Measurements from ENCODE around the gene HIP1.
"Not testable (repeated sequence)": the region's sequence is repeated elsewhere in the genome, so short reads cannot be mapped to it uniquely, and the experiment has no call there.

HIP1 gene

DNA sequence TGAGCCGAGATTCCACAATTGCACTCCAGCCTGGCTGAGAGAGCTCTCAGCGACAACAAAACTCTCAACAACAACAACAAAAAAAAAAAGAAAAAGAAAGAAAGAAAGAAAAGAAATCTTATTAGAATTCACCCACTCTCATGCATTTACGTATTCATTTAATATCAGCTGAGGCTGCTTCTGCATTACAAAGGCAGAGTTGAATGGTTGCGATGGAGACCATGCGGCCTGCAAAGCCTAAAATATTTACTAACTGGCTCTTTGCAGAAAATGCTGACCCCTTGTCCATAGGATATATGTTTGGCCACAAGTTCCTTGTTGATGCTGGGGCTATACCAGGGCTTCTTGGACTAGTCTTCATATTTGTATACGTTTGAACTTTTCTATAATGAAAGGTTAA is 137.2 kb downstream of the HIP1 start:
- no peaks in the 10 kb centered on the region for H3K79me2 ChIP-seq (ENCODE audit: control insufficient read depth, insufficient read depth, low read length, poor library complexity)
- no peak overlapping the region for H2AK5ac ChIP-seq (ENCODE audit: low read length)
- no peak overlapping the region for H2BK12ac ChIP-seq (ENCODE audit: low read length)
- no peak overlapping the region for H3K4ac ChIP-seq (ENCODE audit: low read depth, low read length)
- no peak overlapping the region for H3K23ac ChIP-seq (ENCODE audit: low read length)
- WGBS (ENCODE audit: extremely low coverage, insufficient coverage, insufficient read length), result no CpG with 5 or more reads among the region's 6 CpGs
- H3K4me3 ChIP-seq (ENCODE audit: low read depth, low read length), result no peak overlapping the region
- no peak overlapping the region for H4K91ac ChIP-seq (ENCODE audit: low read depth, low read length)
- H2BK5ac ChIP-seq (ENCODE audit: low read depth, low read length, poor library complexity), result no peak overlapping the region
- H3K79me1 ChIP-seq (ENCODE audit: low read length), result no peaks in the 10 kb centered on the region
- H3K9ac ChIP-seq (ENCODE audit: low read length), result no peak overlapping the region
- no peak overlapping the region for H4K12ac ChIP-seq (ENCODE audit: low read depth, low read length)
- H3K4me1 ChIP-seq (ENCODE audit: control insufficient read depth in 1 of 2, insufficient read depth in 2 of 2, low read length in 2 of 2), result peaks cover 3% of the 10 kb centered on the region in 2 experiments
- H3K36me3 ChIP-seq (ENCODE audit: control insufficient read depth in 1 of 2, insufficient read depth in 2 of 2, low read length in 2 of 2), result peaks cover 0 to 2% of the 10 kb centered on the region in 2 experiments
- no peak overlapping the region for H3K14ac ChIP-seq (ENCODE audit: low read length)
- H2BK120ac ChIP-seq (ENCODE audit: insufficient read depth, low read length, poor library complexity), result no peak overlapping the region
- H3K4me2 ChIP-seq (ENCODE audit: low read length), result no peak overlapping the region
- no peak overlapping the region for H4K8ac ChIP-seq (ENCODE audit: low read depth, low read length)
- no peaks in the 10 kb centered on the region for H3K9me3 ChIP-seq (ENCODE audit: insufficient read depth, low read depth, low read length)
- H3K27me3 ChIP-seq (ENCODE audit: insufficient read depth, low read length), result no peaks in the 10 kb centered on the region
- H3K27ac ChIP-seq (ENCODE audit: low read depth, low read length), result no peak overlapping the region
- no peak overlapping the region for H3K18ac ChIP-seq (ENCODE audit: low read length)
- DNase-seq, result no peak
- H2AFZ ChIP-seq (ENCODE audit: insufficient read depth, low read length, poor library complexity), result no peak overlapping the region

DNA sequence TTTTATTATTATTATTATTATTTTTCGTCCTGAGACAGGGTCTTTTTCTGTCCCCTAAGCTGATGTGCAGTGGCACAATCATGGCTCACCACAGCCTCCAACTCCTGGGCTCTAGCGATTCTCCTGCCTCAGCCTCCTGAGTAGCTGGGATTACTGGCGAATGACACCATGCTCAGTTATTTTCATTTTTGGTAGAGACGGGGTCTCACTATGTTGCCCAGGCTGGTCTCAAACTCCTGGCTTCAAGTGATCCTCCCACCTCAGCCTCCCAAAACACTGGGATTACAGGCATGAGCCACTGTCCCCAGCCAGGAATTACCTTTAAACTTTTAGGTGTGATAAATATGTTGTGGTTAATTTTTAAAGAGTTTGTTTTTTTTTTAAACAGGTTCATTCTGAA is 138.0 kb downstream of the HIP1 start:
- WGBS (ENCODE audit: extremely low coverage, insufficient coverage, insufficient read length), result no CpG with 5 or more reads among the region's 4 CpGs
- not testable (repeated sequence) for H2BK12ac ChIP-seq (ENCODE audit: low read length); H2BK120ac ChIP-seq (ENCODE audit: insufficient read depth, low read length, poor library complexity); H3K27ac ChIP-seq (ENCODE audit: low read depth, low read length); H3K79me2 ChIP-seq (ENCODE audit: control insufficient read depth, insufficient read depth, low read length, poor library complexity); H3K4me1 ChIP-seq (ENCODE audit: control insufficient read depth in 1 of 2, insufficient read depth in 2 of 2, low read length in 2 of 2); H3K23ac ChIP-seq (ENCODE audit: low read length); H3K4me2 ChIP-seq (ENCODE audit: low read length); H3K9ac ChIP-seq (ENCODE audit: low read length); H3K36me3 ChIP-seq (ENCODE audit: control insufficient read depth in 1 of 2, insufficient read depth in 2 of 2, low read length in 2 of 2); H3K27me3 ChIP-seq (ENCODE audit: insufficient read depth, low read length); H3K9me3 ChIP-seq (ENCODE audit: insufficient read depth, low read depth, low read length); H3K4ac ChIP-seq (ENCODE audit: low read depth, low read length); H4K8ac ChIP-seq (ENCODE audit: low read depth, low read length); H2AK5ac ChIP-seq (ENCODE audit: low read length); H3K4me3 ChIP-seq (ENCODE audit: low read depth, low read length); H3K14ac ChIP-seq (ENCODE audit: low read length); DNase-seq; H2BK5ac ChIP-seq (ENCODE audit: low read depth, low read length, poor library complexity); H4K12ac ChIP-seq (ENCODE audit: low read depth, low read length); H2AFZ ChIP-seq (ENCODE audit: insufficient read depth, low read length, poor library complexity); H4K91ac ChIP-seq (ENCODE audit: low read depth, low read length); H3K79me1 ChIP-seq (ENCODE audit: low read length); H3K18ac ChIP-seq (ENCODE audit: low read length)

DNA sequence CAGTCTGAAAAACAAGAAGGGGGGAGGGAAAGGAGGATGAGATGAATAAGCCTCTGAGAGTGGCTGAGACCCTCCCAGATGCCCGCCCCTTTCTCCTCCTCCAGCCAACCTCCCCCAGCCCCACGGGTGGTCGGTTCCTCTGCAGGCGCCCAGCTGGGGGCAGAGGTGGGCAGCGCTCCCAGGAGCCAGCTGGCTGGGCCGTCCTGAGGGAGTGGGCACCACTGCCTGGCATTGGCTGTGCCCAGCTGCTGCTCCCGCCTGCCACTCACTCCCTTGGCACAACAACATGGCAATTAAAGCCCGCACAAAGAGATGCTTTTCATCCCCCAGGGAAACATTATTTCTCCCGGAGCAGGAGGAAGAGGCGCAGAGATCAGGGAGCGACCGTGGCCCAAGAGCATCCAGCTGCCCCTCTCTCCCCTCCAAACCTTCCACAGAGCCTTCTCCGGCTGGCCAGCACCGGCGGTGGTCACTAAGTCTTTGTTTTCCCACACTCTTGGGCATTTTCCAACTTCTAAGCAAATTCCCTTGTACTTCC is 139.4 kb downstream of the HIP1 start:
- no peak overlapping the region for H2BK120ac ChIP-seq (ENCODE audit: insufficient read depth, low read length, poor library complexity)
- no peak overlapping the region for H3K23ac ChIP-seq (ENCODE audit: low read length)
- no peak for DNase-seq
- H3K4ac ChIP-seq (ENCODE audit: low read depth, low read length), result no peak overlapping the region
- no peak overlapping the region for H3K4me3 ChIP-seq (ENCODE audit: low read depth, low read length)
- no peaks in the 10 kb centered on the region for H3K9me3 ChIP-seq (ENCODE audit: insufficient read depth, low read depth, low read length)
- H2AFZ ChIP-seq (ENCODE audit: insufficient read depth, low read length, poor library complexity), result no peak overlapping the region
- no peaks in the 10 kb centered on the region for H3K27me3 ChIP-seq (ENCODE audit: insufficient read depth, low read length)
- no peak overlapping the region for H4K12ac ChIP-seq (ENCODE audit: low read depth, low read length)
- no peak overlapping the region for H2BK5ac ChIP-seq (ENCODE audit: low read depth, low read length, poor library complexity)
- H3K79me2 ChIP-seq (ENCODE audit: control insufficient read depth, insufficient read depth, low read length, poor library complexity), result no peaks in the 10 kb centered on the region
- H3K4me1 ChIP-seq (ENCODE audit: control insufficient read depth in 1 of 2, insufficient read depth in 2 of 2, low read length in 2 of 2), result peaks cover 3% of the 10 kb centered on the region in 2 experiments
- H3K9ac ChIP-seq (ENCODE audit: low read length), result no peak overlapping the region
- no peak overlapping the region for H3K14ac ChIP-seq (ENCODE audit: low read length)
- no peak overlapping the region for H4K91ac ChIP-seq (ENCODE audit: low read depth, low read length)
- H3K79me1 ChIP-seq (ENCODE audit: low read length), result no peaks in the 10 kb centered on the region
- WGBS (ENCODE audit: extremely low coverage, insufficient coverage, insufficient read length), result no CpG with 5 or more reads among the region's 15 CpGs
- no peak overlapping the region for H4K8ac ChIP-seq (ENCODE audit: low read depth, low read length)
- H3K4me2 ChIP-seq (ENCODE audit: low read length), result no peak overlapping the region
- H2AK5ac ChIP-seq (ENCODE audit: low read length), result no peak overlapping the region
- H3K36me3 ChIP-seq (ENCODE audit: control insufficient read depth in 1 of 2, insufficient read depth in 2 of 2, low read length in 2 of 2), result peaks cover 0 to 2% of the 10 kb centered on the region in 2 experiments
- no peak overlapping the region for H3K18ac ChIP-seq (ENCODE audit: low read length)
- H2BK12ac ChIP-seq (ENCODE audit: low read length), result no peak overlapping the region
- no peak overlapping the region for H3K27ac ChIP-seq (ENCODE audit: low read depth, low read length)

DNA sequence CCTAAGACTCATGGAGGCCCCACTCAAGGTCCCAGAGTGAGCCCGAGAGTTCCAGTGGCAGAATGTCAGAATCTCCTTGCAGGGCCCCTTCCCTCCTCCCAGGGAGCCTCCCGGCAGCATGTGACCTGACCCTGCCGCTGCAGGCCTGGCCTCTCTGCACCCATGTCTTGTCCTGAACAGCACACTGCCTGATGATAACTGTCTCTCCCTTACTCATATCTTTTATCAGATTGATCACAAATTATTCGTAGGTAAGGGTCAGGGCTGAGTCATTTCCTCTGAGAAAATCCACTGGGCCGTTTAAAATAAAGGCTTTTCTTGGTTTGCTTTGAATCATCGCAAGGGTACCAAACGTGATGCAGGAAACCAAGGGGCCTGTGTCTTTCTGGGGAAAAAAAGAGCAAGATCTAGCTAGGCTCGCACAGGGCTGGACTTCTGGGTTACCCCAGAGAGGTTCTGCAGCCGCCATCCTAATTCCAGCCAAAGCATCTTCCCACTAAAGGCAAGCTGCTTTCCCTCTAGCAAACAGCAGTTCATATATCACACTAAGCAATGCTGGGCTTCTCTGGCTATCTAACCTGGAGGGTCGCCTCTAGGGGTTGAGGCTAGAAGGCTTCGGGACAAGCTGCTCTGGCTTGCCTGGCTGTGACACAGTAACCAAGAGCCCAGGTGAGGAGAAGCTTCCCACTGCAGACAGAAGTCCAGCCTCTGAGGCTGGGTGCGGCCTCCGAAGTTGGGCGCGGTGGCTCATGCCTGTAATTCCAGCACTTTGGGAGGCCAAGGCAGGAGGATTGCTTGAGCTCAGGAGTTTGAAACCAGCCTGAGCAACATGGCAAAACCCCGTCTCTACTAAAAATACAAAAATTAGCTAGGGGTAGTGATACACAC is 141.8 kb downstream of the HIP1 start:
- H3K14ac ChIP-seq (ENCODE audit: low read length), result no peak overlapping the region
- peak overlapping the region; percentile 38 for H4K91ac ChIP-seq (ENCODE audit: low read depth, low read length)
- H3K4me2 ChIP-seq (ENCODE audit: low read length), result no peak overlapping the region
- H4K8ac ChIP-seq (ENCODE audit: low read depth, low read length), result no peak overlapping the region
- DNase-seq, result peak; percentile 86 to 92
- no peak overlapping the region for H2BK12ac ChIP-seq (ENCODE audit: low read length)
- H2AFZ ChIP-seq (ENCODE audit: insufficient read depth, low read length, poor library complexity), result no peak overlapping the region
- H4K12ac ChIP-seq (ENCODE audit: low read depth, low read length), result no peak overlapping the region
- WGBS (ENCODE audit: extremely low coverage, insufficient coverage, insufficient read length), result no CpG with 5 or more reads among the region's 16 CpGs
- H3K27me3 ChIP-seq (ENCODE audit: insufficient read depth, low read length), result no peaks in the 10 kb centered on the region
- no peak overlapping the region for H3K27ac ChIP-seq (ENCODE audit: low read depth, low read length)
- H3K9ac ChIP-seq (ENCODE audit: low read length), result no peak overlapping the region
- no peak overlapping the region for H3K23ac ChIP-seq (ENCODE audit: low read length)
- no peak overlapping the region for H2AK5ac ChIP-seq (ENCODE audit: low read length)
- peaks cover 3 to 8% of the 10 kb centered on the region in 2 experiments for H3K36me3 ChIP-seq (ENCODE audit: control insufficient read depth in 1 of 2, insufficient read depth in 2 of 2, low read length in 2 of 2)
- no peaks in the 10 kb centered on the region for H3K79me1 ChIP-seq (ENCODE audit: low read length)
- no peak overlapping the region for H3K4me3 ChIP-seq (ENCODE audit: low read depth, low read length)
- no peak overlapping the region for H3K18ac ChIP-seq (ENCODE audit: low read length)
- H3K4ac ChIP-seq (ENCODE audit: low read depth, low read length), result no peak overlapping the region
- no peaks in the 10 kb centered on the region for H3K79me2 ChIP-seq (ENCODE audit: control insufficient read depth, insufficient read depth, low read length, poor library complexity)
- peaks cover 3% of the 10 kb centered on the region in 2 experiments for H3K4me1 ChIP-seq (ENCODE audit: control insufficient read depth in 1 of 2, insufficient read depth in 2 of 2, low read length in 2 of 2)
- no peaks in the 10 kb centered on the region for H3K9me3 ChIP-seq (ENCODE audit: insufficient read depth, low read depth, low read length)
- no peak overlapping the region for H2BK5ac ChIP-seq (ENCODE audit: low read depth, low read length, poor library complexity)
- no peak overlapping the region for H2BK120ac ChIP-seq (ENCODE audit: insufficient read depth, low read length, poor library complexity)

Measured in trophoblast cell (in vitro differentiated cells and primary cell).